A549 (cell line): ENCODE data around the gene RBMS3. TPM values are rescaled to one million over a fixed set of nuclear protein-coding genes. Genes with fewer than 3 reads are reported as not detected.

ENCODE experiments used
- ATAC-seq, 2 experiments: fragments of 200-7000 bp in 1 of 2; fragments of >200 bp in 1 of 2; cut with Nextera tagmentation in 1 of 2; cut with Tn5 transposase in 1 of 2; 3 replicates each; pipeline versions ENCODE4 v1.8.0 to v1.9.1; 2018 to 2020; ENCODE audit warnings: mild to moderate bottlenecking in 1 of 2, moderate library complexity in 1 of 2
- CTCF ChIA-PET: fragments of 300-600 bp; sonication (Branson Sonifier 250); formaldehyde crosslinking; extraction: SDS; loops from one replicate; lab custom pipeline; 2021; ENCODE audit warnings: antibody characterized with exemption, inconsistent platforms; lab: Yijun Ruan, JAX
- POLR2A ChIA-PET: fragments of 350-600 bp; formaldehyde crosslinking; extraction: SDS; loops from one replicate; lab custom pipeline; 2021; ENCODE audit warnings: antibody characterized with exemption, inconsistent platforms; lab: Yijun Ruan, JAX
- DNase-seq, 2 experiments: peaks; one replicate each; pipeline versions ENCODE4 v3.0.0 to v3.0.0-alpha.2; 2011 to 2016; ENCODE audit warnings: low read depth in 1 of 2, low spot score in 1 of 2
- FAIRE-seq: peaks from 2 replicates; lab custom pipeline; 2011; peaks lifted over from hg19 to GRCh38; lab: Jason Lieb, UNC
- H3K27ac ChIP-seq, 2 experiments: fragments of >200 bp; sonication (Bioruptor Twin); formaldehyde crosslinking; 3 replicates each; pipeline ENCODE4 v1.5.1; 2016 to 2017
- H3K4me1 ChIP-seq: fragments of >200 bp; sonication (Bioruptor Twin); formaldehyde crosslinking; 3 replicates; pipeline ENCODE4 v1.6.1; 2016
- H3K4me2 ChIP-seq: fragments of >200 bp; sonication (Bioruptor Twin); formaldehyde crosslinking; 3 replicates; pipeline ENCODE4 v1.6.1; 2016
- H3K4me3 ChIP-seq: fragments of >200 bp; sonication (Bioruptor Twin); formaldehyde crosslinking; 3 replicates; pipeline ENCODE4 v1.5.1; 2016
- H3K9me3 ChIP-seq: fragments of >200 bp; sonication (Bioruptor Twin); formaldehyde crosslinking; 3 replicates; pipeline ENCODE4 v1.6.1; 2016
- BCL3 ChIP-seq: fragments of >200 bp; sonication (Bioruptor Twin); formaldehyde crosslinking; IDR thresholded peaks from 3 replicates; pipeline ENCODE4 v1.6.1; 2016
- CHD4 ChIP-seq: fragments of 200-600 bp; sonication (generic); IDR thresholded peaks from 2 replicates; pipeline ENCODE4 v1.6.1; 2016; ENCODE audit warnings: antibody characterized with exemption, mild to moderate bottlenecking, borderline replicate concordance
- E2F6 ChIP-seq: IDR thresholded peaks from 2 replicates; pipeline ENCODE4 v1.6.1; 2012; ENCODE audit warnings: low read depth, borderline replicate concordance
- EHMT2 ChIP-seq: fragments of 200-600 bp; sonication (generic); IDR thresholded peaks from 2 replicates; pipeline ENCODE4 v1.6.1; 2016; ENCODE audit warnings: antibody characterized with exemption, low read depth, mild to moderate bottlenecking, moderate library complexity
- EP300 ChIP-seq, 2 experiments: fragments of >200 bp; sonication (Bioruptor Twin); formaldehyde crosslinking; IDR thresholded peaks; 2 replicates in 1 of 2; 3 replicates in 1 of 2; pipeline ENCODE4 v1.6.1; 2016 to 2017
- FOXS1 ChIP-seq: fragments of 250-450 bp; sonication (Bioruptor Pico); IDR thresholded peaks from 2 replicates; pipeline ENCODE4 v1.5.0; 2020; ENCODE audit warnings: mild to moderate bottlenecking, moderate library complexity
- HDAC2 ChIP-seq: fragments of 200-600 bp; sonication (generic); IDR thresholded peaks from 2 replicates; pipeline ENCODE4 v1.6.1; 2016
- HMGXB4 ChIP-seq: fragments of 250-450 bp; sonication (Bioruptor Pico); IDR thresholded peaks from 2 replicates; pipeline ENCODE4 v1.5.0; 2021; ENCODE audit warnings: mild to moderate bottlenecking, moderate library complexity, borderline replicate concordance
- HOXB13 ChIP-seq: fragments of 250-450 bp; sonication (Bioruptor Pico); IDR thresholded peaks from 2 replicates; pipeline ENCODE4 v1.5.0; 2020; ENCODE audit warnings: low read depth, mild to moderate bottlenecking, moderate library complexity
- JUN ChIP-seq, 2 experiments: fragments of >200 bp; sonication (Bioruptor Twin); formaldehyde crosslinking; IDR thresholded peaks; 2 replicates in 1 of 2; 3 replicates in 1 of 2; pipeline ENCODE4 v1.6.1; 2016 to 2017
- MAFK ChIP-seq: fragments of 450-650 bp; IDR thresholded peaks from 2 replicates; pipeline ENCODE4 v1.6.1; 2014; ENCODE audit not compliant: partially characterized antibody
- MAZ ChIP-seq: fragments of 150-350 bp; IDR thresholded peaks from 2 replicates; pipeline ENCODE4 v1.6.1; 2014; ENCODE audit warnings: antibody characterized with exemption, low read depth, low read length, borderline replicate concordance
- MYC ChIP-seq: IDR thresholded peaks from 2 replicates; pipeline ENCODE4 v1.6.1; 2012; ENCODE audit warnings: mild to moderate bottlenecking, inconsistent platforms, low read length, improper control_type of control experiment, borderline replicate concordance
- NR3C1 ChIP-seq: fragments of >200 bp; sonication (Bioruptor Twin); formaldehyde crosslinking; IDR thresholded peaks from 3 replicates; pipeline ENCODE4 v1.6.1; 2017
- POLR2A ChIP-seq: IDR thresholded peaks from 2 replicates; pipeline ENCODE4 v1.6.1; 2012; ENCODE audit warnings: mild to moderate bottlenecking, low read length
- POLR2AphosphoS2 ChIP-seq: conservative IDR thresholded peaks from 2 replicates; pipeline ENCODE4 v1.6.1; 2012; ENCODE audit warnings: low read length, improper control_type of control experiment, inconsistent platforms
- RFX5 ChIP-seq: fragments of 450-650 bp; IDR thresholded peaks from 2 replicates; pipeline ENCODE4 v1.7.1; 2014; ENCODE audit warnings: antibody characterized with exemption, mild to moderate bottlenecking, moderate library complexity
- SMC3 ChIP-seq: fragments of >200 bp; sonication (Bioruptor Twin); formaldehyde crosslinking; IDR thresholded peaks from 3 replicates; pipeline ENCODE4 v1.6.1; 2018; ENCODE audit warnings: inconsistent platforms
- SREBF2 ChIP-seq: fragments of 450-650 bp; IDR thresholded peaks from 2 replicates; pipeline ENCODE4 v1.6.1; 2014; ENCODE audit warnings: mild to moderate bottlenecking, moderate library complexity
- USF2 ChIP-seq: fragments of 450-650 bp; IDR thresholded peaks from 2 replicates; pipeline ENCODE4 v1.6.1; 2014; ENCODE audit warnings: antibody characterized with exemption
- ZFP36 ChIP-seq: fragments of 450-650 bp; IDR thresholded peaks from 2 replicates; pipeline ENCODE4 v1.6.1; 2014; ENCODE audit warnings: borderline replicate concordance; ENCODE audit not compliant: partially characterized antibody
- ZNF302 ChIP-seq: fragments of 250-450 bp; sonication (Bioruptor Pico); IDR thresholded peaks from 2 replicates; pipeline ENCODE4 v1.9.0; 2021; ENCODE audit warnings: inconsistent platforms, mild to moderate bottlenecking, moderate library complexity
- WGBS: methylation state at CpG from one replicate; pipeline ENCODE4 v1.1.6; 2017; ENCODE audit errors: missing lambda C conversion rate; 5-methylcytosine and 5-hydroxymethylcytosine counted together
- polyA plus RNA-seq, 4 experiments: library from polyadenylated mRNA; depleted of rRNA in 3 of 4; stranded (reverse); fragments of >200 nt; fragmentation: RNase III in 1 of 4; extraction: RNeasy Plus Mini Kit Qiagen cat#74134 plus additional on column Dnase treatment in 1 of 4; gene quantifications; 2 replicates in 3 of 4; 3 replicates in 1 of 4; pipeline ENCODE4 v1.2.3, GENCODE V29; 2011 to 2017
- TF ChIP-seq, protein P1 (sequence below): fragments of >200 bp; sonication (Bioruptor Twin); formaldehyde crosslinking; IDR thresholded peaks from 2 replicates; pipeline ENCODE4 v1.6.1; 2016
- TF ChIP-seq, protein P2 (sequence below): fragments of >200 bp; sonication (Bioruptor Twin); formaldehyde crosslinking; IDR thresholded peaks from 3 replicates; pipeline ENCODE4 v1.5.1; 2016

Gene RBMS3
- polyA plus RNA-seq, 2 of the 4 experiments (the other 2 are of a cell fraction) = 0.92 to 4.1 TPM

DNA sequence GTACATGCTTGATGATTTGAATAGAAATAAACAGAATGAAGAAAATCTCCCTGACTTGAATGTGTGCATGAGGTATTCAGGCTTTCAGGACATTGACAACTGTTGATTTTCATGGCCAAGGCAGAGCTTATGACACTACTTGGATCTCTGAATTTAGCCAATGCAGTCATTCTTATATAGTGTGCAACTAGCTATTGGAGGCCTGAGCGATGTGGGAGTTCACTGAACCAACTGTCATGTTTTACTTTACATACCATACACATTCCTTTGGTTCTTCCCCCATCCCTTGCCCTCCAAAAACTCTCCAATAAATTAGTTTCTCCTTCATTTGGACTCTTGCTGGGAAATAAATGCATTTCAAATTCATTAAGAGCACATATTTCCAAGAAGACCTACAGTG is 460.4 kb downstream of the RBMS3 start:
- FAIRE-seq = no peak
- POLR2A ChIA-PET = no interaction called here

DNA sequence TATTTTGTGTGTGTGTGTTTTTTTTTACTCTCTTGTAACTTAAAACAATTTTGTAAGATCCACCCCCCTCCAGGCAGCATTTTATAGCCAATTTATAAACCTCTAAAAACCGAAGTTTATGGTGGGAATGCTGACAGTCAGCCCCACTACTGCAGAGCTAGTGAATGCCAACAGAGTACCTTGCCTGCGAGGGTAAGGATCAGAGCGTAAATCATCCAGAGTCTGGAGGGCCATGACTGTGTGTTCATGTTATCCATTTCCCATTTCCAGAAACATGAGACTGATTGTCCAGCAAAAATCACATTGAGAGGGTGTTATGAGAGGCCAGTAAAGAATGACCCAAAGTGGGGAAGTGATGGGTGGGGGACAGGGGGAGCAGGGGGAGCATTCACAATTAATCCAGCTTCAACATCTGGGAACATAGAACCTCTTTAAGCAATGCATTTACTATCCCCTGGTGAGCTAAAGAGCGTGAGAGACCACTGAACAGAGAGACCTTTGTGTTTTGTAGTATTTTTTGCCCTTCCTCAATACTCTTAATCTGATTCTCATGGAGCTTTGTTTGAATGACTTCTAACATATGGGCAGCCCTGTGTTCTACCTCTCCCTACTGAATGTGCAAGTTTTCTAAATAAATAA is 464.5 kb downstream of the RBMS3 start:
- DNase-seq (no peak), ATAC-seq (no peak), FAIRE-seq (no peak)
- Histone ChIP-seq H3K4me2 (no peak overlapping the region), H3K27ac (no peak overlapping the region), H3K9me3 (no peaks in the 10 kb centered on the region), H3K4me1 (no peaks in the 10 kb centered on the region), H3K4me3 (no peak overlapping the region)
- TF ChIP-seq POLR2A (no peak), HDAC2 (no peak), EP300 (IDR thresholded peaks at IDR 0.05) (no peak), ZFP36 (no peak), USF2 (no peak), FOXS1 (CRISPR knock-in tag) (no peak), ZNF302 (CRISPR knock-in tag) (no peak), SREBF2 (no peak), EHMT2 (no peak), POLR2AphosphoS2 (no peak), CHD4 (no peak), MYC (no peak), MAZ (no peak), JUN (IDR thresholded peaks at IDR 0.05) (no peak)
- TF ChIP-seq, protein P1, sequence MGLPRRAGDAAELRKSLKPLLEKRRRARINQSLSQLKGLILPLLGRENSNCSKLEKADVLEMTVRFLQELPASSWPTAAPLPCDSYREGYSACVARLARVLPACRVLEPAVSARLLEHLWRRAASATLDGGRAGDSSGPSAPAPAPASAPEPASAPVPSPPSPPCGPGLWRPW = no peak
- ChIA-PET CTCF (no interaction called here), POLR2A (no interaction called here)
- 83% methylated on average over 4 of the region's 4 CpGs for WGBS

More for the DNA sequence above, 460.4 kb downstream of the RBMS3 start:
- H3K9me3 ChIP-seq = no peaks in the 10 kb centered on the region
- no peak overlapping the region for H3K4me3 ChIP-seq
- ATAC-seq = no peak
- no peak for DNase-seq
- TF ChIP-seq BCL3 (no peak), CHD4 (no peak), E2F6 (no peak)
- no peak overlapping the region for H3K4me2 ChIP-seq
- no peak overlapping the region for H3K27ac ChIP-seq
- CTCF ChIA-PET = interaction anchor here (1.2 kb wide), 1 partner anchor 11 kb away, joined by 3 read pairs; no protein-coding TSS in a partner anchor
- H3K4me1 ChIP-seq = no peaks in the 10 kb centered on the region
- 88% methylated on average over 1 of the region's 1 CpG for WGBS

DNA sequence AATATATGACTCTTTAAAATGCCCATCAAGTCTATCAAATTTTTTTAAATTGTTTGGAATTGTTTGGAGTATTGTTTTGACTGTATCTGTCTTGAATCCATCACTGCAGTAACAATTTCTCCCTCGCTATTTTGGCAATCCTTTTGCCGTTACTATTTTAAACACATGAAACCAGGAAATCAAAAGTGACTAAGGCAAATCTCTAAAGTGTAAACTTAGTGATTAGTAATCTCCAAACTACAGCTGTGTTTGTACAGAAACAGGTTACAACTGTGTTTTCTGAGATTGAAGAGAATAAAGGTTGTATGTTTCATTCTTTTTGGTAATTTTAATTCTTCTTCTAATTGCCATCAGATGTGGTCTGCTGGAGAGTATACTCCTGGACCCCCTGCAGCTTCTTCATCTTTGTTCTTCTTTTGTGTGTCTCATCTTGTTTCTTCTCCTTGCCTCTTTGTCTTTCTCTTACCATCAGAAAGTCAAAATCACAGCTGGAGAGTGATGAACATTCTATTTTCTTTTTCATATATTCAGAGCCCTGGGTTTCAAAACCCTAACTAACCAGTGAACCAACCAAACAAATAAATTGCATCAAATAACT is 465.4 kb downstream of the RBMS3 start:
- CTCF ChIA-PET = no interaction called here
- POLR2A ChIA-PET = no interaction called here
- 85% methylated on average over 2 of the region's 2 CpGs for WGBS
- TF ChIP-seq SREBF2 (no peak), EHMT2 (no peak)
- Histone ChIP-seq H3K27ac (no peak overlapping the region), H3K4me3 (no peak overlapping the region), H3K9me3 (no peaks in the 10 kb centered on the region), H3K4me1 (no peaks in the 10 kb centered on the region), H3K4me2 (no peak overlapping the region)
- no peak for ATAC-seq
- FAIRE-seq = no peak
- no peak for DNase-seq

GRCh38 chr3:29747991-29748390 is 467.1 kb downstream of the RBMS3 start:
- Histone ChIP-seq H3K4me3 (no peak overlapping the region), H3K27ac (no peak overlapping the region), H3K9me3 (no peaks in the 10 kb centered on the region), H3K4me1 (no peaks in the 10 kb centered on the region), H3K4me2 (no peak overlapping the region)
- DNase-seq (no peak), ATAC-seq (no peak), FAIRE-seq (no peak)
- POLR2A ChIA-PET = no interaction called here
- CTCF ChIA-PET = no interaction called here
- TF ChIP-seq RFX5 (no peak), HMGXB4 (no peak), HOXB13 (CRISPR knock-in tag) (no peak), NR3C1 (no peak), SREBF2 (no peak), CHD4 (no peak), POLR2A (no peak), MAFK (no peak), SMC3 (no peak)
- TF ChIP-seq, protein P2, sequence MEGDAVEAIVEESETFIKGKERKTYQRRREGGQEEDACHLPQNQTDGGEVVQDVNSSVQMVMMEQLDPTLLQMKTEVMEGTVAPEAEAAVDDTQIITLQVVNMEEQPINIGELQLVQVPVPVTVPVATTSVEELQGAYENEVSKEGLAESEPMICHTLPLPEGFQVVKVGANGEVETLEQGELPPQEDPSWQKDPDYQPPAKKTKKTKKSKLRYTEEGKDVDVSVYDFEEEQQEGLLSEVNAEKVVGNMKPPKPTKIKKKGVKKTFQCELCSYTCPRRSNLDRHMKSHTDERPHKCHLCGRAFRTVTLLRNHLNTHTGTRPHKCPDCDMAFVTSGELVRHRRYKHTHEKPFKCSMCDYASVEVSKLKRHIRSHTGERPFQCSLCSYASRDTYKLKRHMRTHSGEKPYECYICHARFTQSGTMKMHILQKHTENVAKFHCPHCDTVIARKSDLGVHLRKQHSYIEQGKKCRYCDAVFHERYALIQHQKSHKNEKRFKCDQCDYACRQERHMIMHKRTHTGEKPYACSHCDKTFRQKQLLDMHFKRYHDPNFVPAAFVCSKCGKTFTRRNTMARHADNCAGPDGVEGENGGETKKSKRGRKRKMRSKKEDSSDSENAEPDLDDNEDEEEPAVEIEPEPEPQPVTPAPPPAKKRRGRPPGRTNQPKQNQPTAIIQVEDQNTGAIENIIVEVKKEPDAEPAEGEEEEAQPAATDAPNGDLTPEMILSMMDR = no peak
